ENCODE data around the gene HOXB7. TPM values are rescaled to one million over a fixed set of nuclear protein-coding genes. Genes with fewer than 3 reads are reported as not detected.
A peak's percentile ranks its signal among the peaks of the same experiment; 100 is the strongest.

The HOXB7 gene
- total RNA-seq, 1 donor from 2014 or later = 8.1 TPM

GRCh38 chr17:48613862-48614694, 3.3 kb upstream of the HOXB7 start:
- no peak for ATAC-seq
- DNase-seq (ENCODE audit: low spot score) = no peak
- intact Hi-C loops (cut with DNase I) = loop anchor here (2.0 kb wide), 1 partner anchor 63 kb away; no protein-coding TSS in a partner anchor

GRCh38 chr17:48612854-48613691, 2.3 kb upstream of the HOXB7 start:
- ATAC-seq (no peak), DNase-seq (ENCODE audit: low spot score) (no peak)

GRCh38 chr17:48612456-48612853, 1.6 kb upstream of the HOXB7 start:
- no peak for ATAC-seq
- intact Hi-C loops (cut with DNase I) = loop anchor here (2.0 kb wide), 1 partner anchor 62 kb away; no protein-coding TSS in a partner anchor
- DNase-seq (ENCODE audit: low spot score) = no peak

More at GRCh38 chr17:48612854-48613691, 2.3 kb upstream of the HOXB7 start:
- intact Hi-C loops (cut with DNase I) = loop anchor here (2.0 kb wide), 1 partner anchor 62 kb away; no protein-coding TSS in a partner anchor

- ATAC-seq (no peak), DNase-seq (ENCODE audit: low spot score) (no peak)
- intact Hi-C loops (cut with DNase I) = loop anchor here (2.0 kb wide), 1 partner anchor 61 kb away; no protein-coding TSS in a partner anchor
Measured at GRCh38 chr17:48611681-48612455, 1.1 kb upstream of the HOXB7 start.

GRCh38 chr17:48611213-48611612, 396 bp upstream of the HOXB7 start:
- intact Hi-C loops (cut with DNase I) = no loop called here
- ATAC-seq (no peak), DNase-seq (ENCODE audit: low spot score) (no peak)

GRCh38 chr17:48609759-48610281, 997 bp downstream of the HOXB7 start:
- no peak for ATAC-seq
- no peak for DNase-seq (ENCODE audit: low spot score)
- intact Hi-C loops (cut with DNase I) = no loop called here

- intact Hi-C loops (cut with DNase I) = no loop called here
- no peak for ATAC-seq
- no peak for DNase-seq (ENCODE audit: low spot score)
Measured at GRCh38 chr17:48609033-48609432, 1.8 kb downstream of the HOXB7 start.

GRCh38 chr17:48608494-48608834, 2.4 kb downstream of the HOXB7 start:
- intact Hi-C loops (cut with DNase I) = no loop called here
- DNase-seq (ENCODE audit: low spot score) = no peak
- no peak for ATAC-seq

GRCh38 chr17:48606892-48607614, 3.8 kb downstream of the HOXB7 start:
- no peak for ATAC-seq
- intact Hi-C loops (cut with DNase I) = no loop called here

GRCh38 chr17:48605991-48606891, 4.6 kb downstream of the HOXB7 start:
- intact Hi-C loops (cut with DNase I) = no loop called here
- DNase-seq (ENCODE audit: low spot score) (no peak), ATAC-seq (no peak)

More at GRCh38 chr17:48606892-48607614, 3.8 kb downstream of the HOXB7 start:
- no peak for DNase-seq (ENCODE audit: low spot score)

GRCh38 chr17:48605409-48605919, 5.4 kb downstream of the HOXB7 start:
- DNase-seq (ENCODE audit: low spot score) (no peak), ATAC-seq (no peak)
- intact Hi-C loops (cut with DNase I) = no loop called here

GRCh38 chr17:48604770-48605329, 6.0 kb downstream of the HOXB7 start, which contains the start of gene HOXB6:
TSS of gene HOXB6 (minus strand) at chr17:48604986. CDS start at chr17:48598150, 6,836 bp downstream.
- ATAC-seq = no peak
- DNase-seq (ENCODE audit: low spot score) = no peak
- intact Hi-C loops (cut with DNase I) = no loop called here

- intact Hi-C loops (cut with DNase I) = no loop called here
- no peak for DNase-seq (ENCODE audit: low spot score)
- peak; percentile 43 for ATAC-seq
Measured at GRCh38 chr17:48603959-48604769, 6.7 kb downstream of the HOXB7 start.

GRCh38 chr17:48601539-48602425, 9.0 kb downstream of the HOXB7 start:
- intact Hi-C loops (cut with DNase I) = no loop called here
- no peak for ATAC-seq
- DNase-seq (ENCODE audit: low spot score) = no peak

- intact Hi-C loops (cut with DNase I) = no loop called here
- ATAC-seq (no peak), DNase-seq (ENCODE audit: low spot score) (no peak)
Measured at GRCh38 chr17:48601207-48601538, 9.6 kb downstream of the HOXB7 start.
